PC-3 (cell line): Measurements from ENCODE around the gene TNIP3.

Experiments used
- EZH2 ChIP-seq: fragments of 300-600 bp; sonication (generic); IDR thresholded peaks from one replicate; pipeline ENCODE4 v1.6.1; 2017; ENCODE audit warnings: antibody characterized with exemption, mild to moderate bottlenecking, low read length; ENCODE audit not compliant: unreplicated experiment
- TF ChIP-seq, protein P1 (sequence below): fragments of 300-600 bp; sonication (generic); conservative IDR thresholded peaks from 2 replicates; pipeline ENCODE4 v1.5.1; 2017; ENCODE audit warnings: antibody characterized with exemption, low read depth, mild to moderate bottlenecking, low read length

DNA sequence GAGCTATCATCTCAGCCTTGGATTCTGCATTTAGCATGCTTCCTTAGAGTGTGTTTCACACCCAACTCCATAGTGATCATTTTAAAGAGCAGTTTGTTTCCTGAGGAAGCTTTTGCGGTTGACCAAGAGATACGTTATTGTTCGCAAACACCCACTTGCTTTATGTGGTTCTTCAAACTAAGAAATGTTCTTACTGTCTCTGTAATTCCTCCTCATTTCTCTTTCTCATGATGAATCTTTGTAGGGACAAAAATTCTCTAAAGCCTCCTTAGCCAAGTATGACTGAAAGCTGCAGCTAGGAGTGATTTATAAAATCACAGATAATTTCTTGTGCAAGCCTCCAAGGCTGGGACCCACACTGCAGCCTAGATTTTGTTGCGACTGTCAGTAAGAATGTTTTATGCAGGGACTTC lies 10.0 kb downstream of the TNIP3 start:
- TF ChIP-seq, protein P1, sequence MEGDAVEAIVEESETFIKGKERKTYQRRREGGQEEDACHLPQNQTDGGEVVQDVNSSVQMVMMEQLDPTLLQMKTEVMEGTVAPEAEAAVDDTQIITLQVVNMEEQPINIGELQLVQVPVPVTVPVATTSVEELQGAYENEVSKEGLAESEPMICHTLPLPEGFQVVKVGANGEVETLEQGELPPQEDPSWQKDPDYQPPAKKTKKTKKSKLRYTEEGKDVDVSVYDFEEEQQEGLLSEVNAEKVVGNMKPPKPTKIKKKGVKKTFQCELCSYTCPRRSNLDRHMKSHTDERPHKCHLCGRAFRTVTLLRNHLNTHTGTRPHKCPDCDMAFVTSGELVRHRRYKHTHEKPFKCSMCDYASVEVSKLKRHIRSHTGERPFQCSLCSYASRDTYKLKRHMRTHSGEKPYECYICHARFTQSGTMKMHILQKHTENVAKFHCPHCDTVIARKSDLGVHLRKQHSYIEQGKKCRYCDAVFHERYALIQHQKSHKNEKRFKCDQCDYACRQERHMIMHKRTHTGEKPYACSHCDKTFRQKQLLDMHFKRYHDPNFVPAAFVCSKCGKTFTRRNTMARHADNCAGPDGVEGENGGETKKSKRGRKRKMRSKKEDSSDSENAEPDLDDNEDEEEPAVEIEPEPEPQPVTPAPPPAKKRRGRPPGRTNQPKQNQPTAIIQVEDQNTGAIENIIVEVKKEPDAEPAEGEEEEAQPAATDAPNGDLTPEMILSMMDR: no peak
- no peak for TF ChIP-seq EZH2
